Type B pancreatic cell (in vitro differentiated cells): Measurements from ENCODE around the gene DPYSL4. TPM values are rescaled to one million over a fixed set of nuclear protein-coding genes. Genes with fewer than 3 reads are reported as not detected.
A peak's percentile ranks its signal among the peaks of the same experiment; 100 is the strongest.

Experiments
- DNase-seq: peaks from one replicate; pipeline ENCODE4 v3.0.0; 2021; ENCODE audit warnings: mixed read lengths; ENCODE audit not compliant: unreplicated experiment; ENCODE audit errors: extremely low spot score
- H3K27ac Mint-ChIP-seq: 2 replicates; pipeline ENCODE4 v1.8.0; 2021; ENCODE audit warnings: mild to moderate bottlenecking, mixed read lengths
- H3K27me3 Mint-ChIP-seq: 2 replicates; pipeline ENCODE4 v1.8.0; 2021; ENCODE audit warnings: mixed read lengths
- H3K36me3 Mint-ChIP-seq: 2 replicates; pipeline ENCODE4 v1.8.0; 2021; ENCODE audit warnings: mixed read lengths
- H3K4me1 Mint-ChIP-seq: one replicate; pipeline ENCODE4 v1.8.0; 2021; ENCODE audit warnings: mixed read lengths; ENCODE audit not compliant: unreplicated experiment
- H3K4me3 Mint-ChIP-seq: 2 replicates; pipeline ENCODE4 v1.8.0; 2021; ENCODE audit warnings: mild to moderate bottlenecking, mixed read lengths
- H3K9me3 Mint-ChIP-seq: 2 replicates; pipeline ENCODE4 v1.8.0; 2021; ENCODE audit warnings: mixed read lengths
- total RNA-seq: library from RNA; stranded (reverse); gene quantifications from 2 replicates; pipeline ENCODE4 v1.2.1, GENCODE V29; 2021; ENCODE audit warnings: low replicate concordance
- TF ChIP-seq, protein P1 (sequence below): fragments of 200-600 bp; sonication (generic); conservative IDR thresholded peaks from 2 replicates; pipeline ENCODE4 v1.5.0; 2021; ENCODE audit warnings: antibody characterized with exemption, mild to moderate bottlenecking

DPYSL4 gene
- total RNA-seq, 1 donor from 2014 or later, result 61.9 TPM

GRCh38 chr10:132183046-132183445 lies 3.7 kb upstream of the DPYSL4 start:
- Mint-ChIP-seq H3K27me3 (peaks cover 63% of the 10 kb centered on the region), H3K4me1 (peaks cover 14% of the 10 kb centered on the region), H3K9me3 (no peaks in the 10 kb centered on the region), H3K4me3 (no peak overlapping the region), H3K36me3 (no peaks in the 10 kb centered on the region), H3K27ac (no peak overlapping the region)
- TF ChIP-seq, protein P1, sequence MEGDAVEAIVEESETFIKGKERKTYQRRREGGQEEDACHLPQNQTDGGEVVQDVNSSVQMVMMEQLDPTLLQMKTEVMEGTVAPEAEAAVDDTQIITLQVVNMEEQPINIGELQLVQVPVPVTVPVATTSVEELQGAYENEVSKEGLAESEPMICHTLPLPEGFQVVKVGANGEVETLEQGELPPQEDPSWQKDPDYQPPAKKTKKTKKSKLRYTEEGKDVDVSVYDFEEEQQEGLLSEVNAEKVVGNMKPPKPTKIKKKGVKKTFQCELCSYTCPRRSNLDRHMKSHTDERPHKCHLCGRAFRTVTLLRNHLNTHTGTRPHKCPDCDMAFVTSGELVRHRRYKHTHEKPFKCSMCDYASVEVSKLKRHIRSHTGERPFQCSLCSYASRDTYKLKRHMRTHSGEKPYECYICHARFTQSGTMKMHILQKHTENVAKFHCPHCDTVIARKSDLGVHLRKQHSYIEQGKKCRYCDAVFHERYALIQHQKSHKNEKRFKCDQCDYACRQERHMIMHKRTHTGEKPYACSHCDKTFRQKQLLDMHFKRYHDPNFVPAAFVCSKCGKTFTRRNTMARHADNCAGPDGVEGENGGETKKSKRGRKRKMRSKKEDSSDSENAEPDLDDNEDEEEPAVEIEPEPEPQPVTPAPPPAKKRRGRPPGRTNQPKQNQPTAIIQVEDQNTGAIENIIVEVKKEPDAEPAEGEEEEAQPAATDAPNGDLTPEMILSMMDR, result no peak
- DNase-seq, result no peak

- Mint-ChIP-seq H3K4me3 (peak overlapping the region; percentile 79), H3K36me3 (peaks cover 8% of the 10 kb centered on the region), H3K9me3 (no peaks in the 10 kb centered on the region), H3K27me3 (peaks cover 68% of the 10 kb centered on the region), H3K27ac (no peak overlapping the region), H3K4me1 (peaks cover 20% of the 10 kb centered on the region)
- TF ChIP-seq, protein P1, result no peak
- DNase-seq, result no peak
Measured at GRCh38 chr10:132184816-132185593, 1.7 kb upstream of the DPYSL4 start.

- no peak overlapping the region for H3K27ac Mint-ChIP-seq
- DNase-seq, result no peak
- H3K27me3 Mint-ChIP-seq, result peaks cover 65% of the 10 kb centered on the region
- H3K36me3 Mint-ChIP-seq, result peaks cover 12% of the 10 kb centered on the region
- peaks cover 18% of the 10 kb centered on the region for H3K4me1 Mint-ChIP-seq
- TF ChIP-seq, protein P1, result no peak
- no peak overlapping the region for H3K4me3 Mint-ChIP-seq
- no peaks in the 10 kb centered on the region for H3K9me3 Mint-ChIP-seq
Measured at GRCh38 chr10:132185601-132186487, 904 bp upstream of the DPYSL4 start.

- TF ChIP-seq, protein P1, result no peak
- H3K9me3 Mint-ChIP-seq, result no peaks in the 10 kb centered on the region
- H3K36me3 Mint-ChIP-seq, result peaks cover 12% of the 10 kb centered on the region
- H3K4me3 Mint-ChIP-seq, result peak overlapping the region; percentile 84
- DNase-seq, result no peak
- no peak overlapping the region for H3K27ac Mint-ChIP-seq
- peaks cover 14% of the 10 kb centered on the region for H3K4me1 Mint-ChIP-seq
- H3K27me3 Mint-ChIP-seq, result peaks cover 48% of the 10 kb centered on the region
Measured at GRCh38 chr10:132187430-132188138, 836 bp downstream of the DPYSL4 start.

- H3K27ac Mint-ChIP-seq, result no peak overlapping the region
- peaks cover 10% of the 10 kb centered on the region for H3K4me1 Mint-ChIP-seq
- H3K4me3 Mint-ChIP-seq, result peak overlapping the region; percentile 84
- H3K27me3 Mint-ChIP-seq, result peaks cover 41% of the 10 kb centered on the region
- DNase-seq, result no peak
- H3K9me3 Mint-ChIP-seq, result no peaks in the 10 kb centered on the region
- H3K36me3 Mint-ChIP-seq, result peaks cover 12% of the 10 kb centered on the region
- TF ChIP-seq, protein P1, result no peak
Measured at GRCh38 chr10:132188331-132188730, 1.6 kb downstream of the DPYSL4 start.
